ENCODE measurements around the gene YY1. TPM values are rescaled to one million over a fixed set of nuclear protein-coding genes. Genes with fewer than 3 reads are reported as not detected.

The YY1 gene
- total and polyA plus RNA-seq, 2 experiments from 2014 or later: 88.2 to 128 TPM

GRCh38 chr14:100314724-100315123, 75.8 kb downstream of the YY1 start:
- peaks cover 7% of the 10 kb centered on the region; the same call in 1 of the 2 replicates for H3F3A ChIP-seq (replicated peaks; ENCODE audit: low read depth)
- peak overlapping the region; percentile 14; the same call in 1 of the 2 replicates for H3K27ac Mint-ChIP-seq
- no peak for ATAC-seq
- peaks cover 4% of the 10 kb centered on the region for H3K4me1 ChIP-seq (ENCODE audit: insufficient read depth)
- no peaks in the 10 kb centered on the region for H3K36me3 ChIP-seq (ENCODE audit: insufficient read depth)
- no peak overlapping the region for H3K4me3 Mint-ChIP-seq
- no peaks in the 10 kb centered on the region for H3K9me2 ChIP-seq (ENCODE audit: insufficient read depth)
- no peak for TF ChIP-seq NANOG (IDR thresholded peaks at IDR 0.05; ENCODE audit: borderline replicate concordance)
- no peak for TF ChIP-seq ZNF331 (CRISPR knock-in tag; IDR thresholded peaks at IDR 0.05; ENCODE audit: low read depth)
- no peak for TF ChIP-seq POLR2AphosphoS5 (IDR thresholded peaks at IDR 0.05; ENCODE audit: low read depth)
- DNase-seq (ENCODE audit: low spot score): no peak
- H3K27me3 ChIP-seq (ENCODE audit: insufficient read depth): no peaks in the 10 kb centered on the region
- no peaks in the 10 kb centered on the region for H3K79me2 ChIP-seq (replicated peaks; ENCODE audit: insufficient read depth)
- peaks cover 16% of the 10 kb centered on the region for H3K27me3 Mint-ChIP-seq (ENCODE audit: insufficient read depth, low read depth, poor library complexity)
- no peaks in the 10 kb centered on the region; the same call in 2 of the 3 replicates for H3K36me3 Mint-ChIP-seq (ENCODE audit: low read depth)
- no peak overlapping the region for H2AFZ ChIP-seq
- H3K4me1 Mint-ChIP-seq: peaks cover 23% of the 10 kb centered on the region
- no peak overlapping the region for H3K4me3 ChIP-seq
- no peaks in the 10 kb centered on the region for H4K20me1 ChIP-seq (replicated peaks; ENCODE audit: insufficient read depth)
- no peak overlapping the region for H3K4me2 ChIP-seq
- no peaks in the 10 kb centered on the region for H3K9me3 Mint-ChIP-seq
- H3K27ac ChIP-seq (ENCODE audit: low read depth): no peak overlapping the region

GRCh38 chr14:100317389-100317788, 78.4 kb downstream of the YY1 start:
- no peak overlapping the region for H3K4me3 Mint-ChIP-seq
- no peaks in the 10 kb centered on the region for H3K9me2 ChIP-seq (ENCODE audit: insufficient read depth)
- DNase-seq (ENCODE audit: low spot score) (no peak), ATAC-seq (no peak)
- no peaks in the 10 kb centered on the region for H3K79me2 ChIP-seq (replicated peaks; ENCODE audit: insufficient read depth)
- H3F3A ChIP-seq (replicated peaks; ENCODE audit: low read depth): peaks cover 7% of the 10 kb centered on the region; the same call in 1 of the 2 replicates
- H3K27me3 ChIP-seq (ENCODE audit: insufficient read depth): no peaks in the 10 kb centered on the region
- no peak overlapping the region for H3K4me3 ChIP-seq
- no peak overlapping the region for H3K27ac Mint-ChIP-seq
- peak overlapping the region; percentile 91; the same call in 1 of the 2 replicates for H2AFZ ChIP-seq
- H3K4me1 ChIP-seq (ENCODE audit: insufficient read depth): peaks cover 4% of the 10 kb centered on the region; the same call in 1 of the 2 replicates
- H3K27me3 Mint-ChIP-seq (ENCODE audit: insufficient read depth, low read depth, poor library complexity): peaks cover 14% of the 10 kb centered on the region
- H3K4me2 ChIP-seq: no peak overlapping the region
- no peaks in the 10 kb centered on the region; the same call in 2 of the 3 replicates for H3K36me3 Mint-ChIP-seq (ENCODE audit: low read depth)
- H3K9me3 Mint-ChIP-seq: no peaks in the 10 kb centered on the region
- TF ChIP-seq EZH2 (IDR thresholded peaks at IDR 0.05; ENCODE audit: low read depth, unreplicated experiment) (no peak), EZH2phosphoT487 (IDR thresholded peaks at IDR 0.05; ENCODE audit: unreplicated experiment) (no peak), NANOG (IDR thresholded peaks at IDR 0.05; ENCODE audit: borderline replicate concordance) (no peak)
- TF ChIP-seq, protein P1, sequence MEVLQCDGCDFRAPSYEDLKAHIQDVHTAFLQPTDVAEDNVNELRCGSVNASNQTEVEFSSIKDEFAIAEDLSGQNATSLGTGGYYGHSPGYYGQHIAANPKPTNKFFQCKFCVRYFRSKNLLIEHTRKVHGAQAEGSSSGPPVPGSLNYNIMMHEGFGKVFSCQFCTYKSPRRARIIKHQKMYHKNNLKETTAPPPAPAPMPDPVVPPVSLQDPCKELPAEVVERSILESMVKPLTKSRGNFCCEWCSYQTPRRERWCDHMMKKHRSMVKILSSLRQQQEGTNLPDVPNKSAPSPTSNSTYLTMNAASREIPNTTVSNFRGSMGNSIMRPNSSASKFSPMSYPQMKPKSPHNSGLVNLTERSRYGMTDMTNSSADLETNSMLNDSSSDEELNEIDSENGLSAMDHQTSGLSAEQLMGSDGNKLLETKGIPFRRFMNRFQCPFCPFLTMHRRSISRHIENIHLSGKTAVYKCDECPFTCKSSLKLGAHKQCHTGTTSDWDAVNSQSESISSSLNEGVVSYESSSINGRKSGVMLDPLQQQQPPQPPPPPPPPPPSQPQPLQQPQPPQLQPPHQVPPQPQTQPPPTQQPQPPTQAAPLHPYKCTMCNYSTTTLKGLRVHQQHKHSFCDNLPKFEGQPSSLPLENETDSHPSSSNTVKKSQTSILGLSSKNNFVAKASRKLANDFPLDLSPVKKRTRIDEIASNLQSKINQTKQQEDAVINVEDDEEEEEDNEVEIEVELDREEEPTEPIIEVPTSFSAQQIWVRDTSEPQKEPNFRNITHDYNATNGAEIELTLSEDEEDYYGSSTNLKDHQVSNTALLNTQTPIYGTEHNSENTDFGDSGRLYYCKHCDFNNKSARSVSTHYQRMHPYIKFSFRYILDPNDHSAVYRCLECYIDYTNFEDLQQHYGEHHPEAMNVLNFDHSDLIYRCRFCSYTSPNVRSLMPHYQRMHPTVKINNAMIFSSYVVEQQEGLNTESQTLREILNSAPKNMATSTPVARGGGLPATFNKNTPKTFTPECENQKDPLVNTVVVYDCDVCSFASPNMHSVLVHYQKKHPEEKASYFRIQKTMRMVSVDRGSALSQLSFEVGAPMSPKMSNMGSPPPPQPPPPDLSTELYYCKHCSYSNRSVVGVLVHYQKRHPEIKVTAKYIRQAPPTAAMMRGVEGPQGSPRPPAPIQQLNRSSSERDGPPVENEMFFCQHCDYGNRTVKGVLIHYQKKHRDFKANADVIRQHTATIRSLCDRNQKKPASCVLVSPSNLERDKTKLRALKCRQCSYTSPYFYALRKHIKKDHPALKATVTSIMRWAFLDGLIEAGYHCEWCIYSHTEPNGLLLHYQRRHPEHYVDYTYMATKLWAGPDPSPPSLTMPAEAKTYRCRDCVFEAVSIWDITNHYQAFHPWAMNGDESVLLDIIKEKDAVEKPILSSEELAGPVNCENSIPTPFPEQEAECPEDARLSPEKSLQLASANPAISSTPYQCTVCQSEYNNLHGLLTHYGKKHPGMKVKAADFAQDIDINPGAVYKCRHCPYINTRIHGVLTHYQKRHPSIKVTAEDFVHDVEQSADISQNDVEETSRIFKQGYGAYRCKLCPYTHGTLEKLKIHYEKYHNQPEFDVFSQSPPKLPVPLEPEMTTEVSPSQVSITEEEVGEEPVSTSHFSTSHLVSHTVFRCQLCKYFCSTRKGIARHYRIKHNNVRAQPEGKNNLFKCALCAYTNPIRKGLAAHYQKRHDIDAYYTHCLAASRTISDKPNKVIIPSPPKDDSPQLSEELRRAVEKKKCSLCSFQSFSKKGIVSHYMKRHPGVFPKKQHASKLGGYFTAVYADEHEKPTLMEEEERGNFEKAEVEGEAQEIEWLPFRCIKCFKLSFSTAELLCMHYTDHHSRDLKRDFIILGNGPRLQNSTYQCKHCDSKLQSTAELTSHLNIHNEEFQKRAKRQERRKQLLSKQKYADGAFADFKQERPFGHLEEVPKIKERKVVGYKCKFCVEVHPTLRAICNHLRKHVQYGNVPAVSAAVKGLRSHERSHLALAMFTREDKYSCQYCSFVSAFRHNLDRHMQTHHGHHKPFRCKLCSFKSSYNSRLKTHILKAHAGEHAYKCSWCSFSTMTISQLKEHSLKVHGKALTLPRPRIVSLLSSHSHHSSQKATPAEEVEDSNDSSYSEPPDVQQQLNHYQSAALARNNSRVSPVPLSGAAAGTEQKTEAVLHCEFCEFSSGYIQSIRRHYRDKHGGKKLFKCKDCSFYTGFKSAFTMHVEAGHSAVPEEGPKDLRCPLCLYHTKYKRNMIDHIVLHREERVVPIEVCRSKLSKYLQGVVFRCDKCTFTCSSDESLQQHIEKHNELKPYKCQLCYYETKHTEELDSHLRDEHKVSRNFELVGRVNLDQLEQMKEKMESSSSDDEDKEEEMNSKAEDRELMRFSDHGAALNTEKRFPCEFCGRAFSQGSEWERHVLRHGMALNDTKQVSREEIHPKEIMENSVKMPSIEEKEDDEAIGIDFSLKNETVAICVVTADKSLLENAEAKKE (CRISPR knock-in tag; IDR thresholded peaks at IDR 0.05): no peak
- TF ChIP-seq, protein P2, sequence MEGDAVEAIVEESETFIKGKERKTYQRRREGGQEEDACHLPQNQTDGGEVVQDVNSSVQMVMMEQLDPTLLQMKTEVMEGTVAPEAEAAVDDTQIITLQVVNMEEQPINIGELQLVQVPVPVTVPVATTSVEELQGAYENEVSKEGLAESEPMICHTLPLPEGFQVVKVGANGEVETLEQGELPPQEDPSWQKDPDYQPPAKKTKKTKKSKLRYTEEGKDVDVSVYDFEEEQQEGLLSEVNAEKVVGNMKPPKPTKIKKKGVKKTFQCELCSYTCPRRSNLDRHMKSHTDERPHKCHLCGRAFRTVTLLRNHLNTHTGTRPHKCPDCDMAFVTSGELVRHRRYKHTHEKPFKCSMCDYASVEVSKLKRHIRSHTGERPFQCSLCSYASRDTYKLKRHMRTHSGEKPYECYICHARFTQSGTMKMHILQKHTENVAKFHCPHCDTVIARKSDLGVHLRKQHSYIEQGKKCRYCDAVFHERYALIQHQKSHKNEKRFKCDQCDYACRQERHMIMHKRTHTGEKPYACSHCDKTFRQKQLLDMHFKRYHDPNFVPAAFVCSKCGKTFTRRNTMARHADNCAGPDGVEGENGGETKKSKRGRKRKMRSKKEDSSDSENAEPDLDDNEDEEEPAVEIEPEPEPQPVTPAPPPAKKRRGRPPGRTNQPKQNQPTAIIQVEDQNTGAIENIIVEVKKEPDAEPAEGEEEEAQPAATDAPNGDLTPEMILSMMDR (conservative IDR thresholded peaks at IDR 0.05; ENCODE audit: low read depth in 2 of 2): no peak
- peaks cover 11% of the 10 kb centered on the region for H3K4me1 Mint-ChIP-seq
- no peaks in the 10 kb centered on the region for H3K36me3 ChIP-seq (ENCODE audit: insufficient read depth)
- H4K20me1 ChIP-seq (replicated peaks; ENCODE audit: insufficient read depth): no peaks in the 10 kb centered on the region
- no peak overlapping the region for H3K27ac ChIP-seq (ENCODE audit: low read depth)
